GM12865 (cell line): ENCODE measurements around the gene IRS2.

ENCODE experiments used
- DNase-seq: peaks from one replicate; pipeline ENCODE4 v3.0.0; 2010; ENCODE audit warnings: low read depth
- H3K4me3 ChIP-seq: 2 replicates; pipeline ENCODE4 v1.5.1; 2011; ENCODE audit warnings: mild to moderate bottlenecking, low read depth, low read length, control low read depth
- TF ChIP-seq, protein P1 (sequence below): IDR thresholded peaks from 2 replicates; pipeline ENCODE4 v1.5.1; 2011; ENCODE audit warnings: low read length, control low read depth, low read depth, inconsistent platforms; ENCODE audit not compliant: insufficient read depth; ENCODE audit errors: missing control alignments

Gene IRS2

DNA sequence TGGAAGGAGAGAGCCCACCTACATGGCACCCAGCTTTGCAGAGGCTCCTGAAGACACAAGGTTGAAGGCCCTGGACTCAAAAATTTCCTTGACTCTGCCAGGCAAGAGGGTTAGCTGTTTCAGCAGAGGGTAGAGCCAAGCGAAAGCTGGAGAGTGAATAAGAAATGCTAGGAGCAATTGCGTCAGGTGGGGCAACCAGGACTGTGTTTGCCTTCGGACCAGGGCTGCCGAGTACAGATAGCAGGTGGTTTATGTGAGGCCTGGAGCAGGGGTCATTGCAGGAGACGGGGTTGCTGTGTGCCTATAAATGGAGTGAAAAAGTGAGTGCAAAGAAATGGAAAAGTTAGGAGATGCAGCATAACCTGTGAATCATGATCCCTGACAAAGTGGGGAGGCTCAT lies 59.1 kb downstream of the IRS2 start:
- TF ChIP-seq, protein P1, sequence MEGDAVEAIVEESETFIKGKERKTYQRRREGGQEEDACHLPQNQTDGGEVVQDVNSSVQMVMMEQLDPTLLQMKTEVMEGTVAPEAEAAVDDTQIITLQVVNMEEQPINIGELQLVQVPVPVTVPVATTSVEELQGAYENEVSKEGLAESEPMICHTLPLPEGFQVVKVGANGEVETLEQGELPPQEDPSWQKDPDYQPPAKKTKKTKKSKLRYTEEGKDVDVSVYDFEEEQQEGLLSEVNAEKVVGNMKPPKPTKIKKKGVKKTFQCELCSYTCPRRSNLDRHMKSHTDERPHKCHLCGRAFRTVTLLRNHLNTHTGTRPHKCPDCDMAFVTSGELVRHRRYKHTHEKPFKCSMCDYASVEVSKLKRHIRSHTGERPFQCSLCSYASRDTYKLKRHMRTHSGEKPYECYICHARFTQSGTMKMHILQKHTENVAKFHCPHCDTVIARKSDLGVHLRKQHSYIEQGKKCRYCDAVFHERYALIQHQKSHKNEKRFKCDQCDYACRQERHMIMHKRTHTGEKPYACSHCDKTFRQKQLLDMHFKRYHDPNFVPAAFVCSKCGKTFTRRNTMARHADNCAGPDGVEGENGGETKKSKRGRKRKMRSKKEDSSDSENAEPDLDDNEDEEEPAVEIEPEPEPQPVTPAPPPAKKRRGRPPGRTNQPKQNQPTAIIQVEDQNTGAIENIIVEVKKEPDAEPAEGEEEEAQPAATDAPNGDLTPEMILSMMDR = no peak
- DNase-seq = no peak
- H3K4me3 ChIP-seq = no peak overlapping the region

DNA sequence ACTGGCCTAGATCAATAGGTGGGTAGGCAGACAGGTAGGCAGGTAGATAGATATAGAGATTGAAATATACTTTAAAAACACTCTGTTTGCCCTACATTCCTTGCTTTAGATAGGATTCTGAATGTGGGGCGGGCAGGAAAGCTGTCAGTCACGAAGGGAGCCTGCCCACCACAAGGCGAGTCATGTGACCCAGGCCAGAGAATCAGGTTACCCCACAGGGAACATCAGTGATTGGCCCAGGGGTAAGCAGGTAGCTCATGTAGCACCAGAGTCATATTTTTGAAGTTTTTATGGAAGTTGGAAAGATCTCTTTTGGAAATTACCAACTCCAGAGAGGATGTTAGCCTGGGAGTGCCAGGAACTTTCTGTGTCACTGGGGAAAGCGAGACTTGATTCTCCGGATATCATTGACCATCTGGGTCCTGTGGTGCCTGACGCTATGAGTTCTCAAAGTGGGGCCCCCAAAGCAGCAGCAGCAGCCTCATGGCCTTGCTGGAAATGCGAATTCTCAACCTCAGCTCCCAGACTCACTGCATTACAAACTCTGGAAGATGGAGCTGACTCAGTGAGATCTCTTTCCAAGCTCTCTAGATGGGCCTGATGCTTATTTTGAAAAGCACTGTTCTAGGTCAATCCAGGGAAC lies 60.3 kb downstream of the IRS2 start:
- DNase-seq = no peak
- no peak overlapping the region for H3K4me3 ChIP-seq
- TF ChIP-seq, protein P1 = no peak

DNA sequence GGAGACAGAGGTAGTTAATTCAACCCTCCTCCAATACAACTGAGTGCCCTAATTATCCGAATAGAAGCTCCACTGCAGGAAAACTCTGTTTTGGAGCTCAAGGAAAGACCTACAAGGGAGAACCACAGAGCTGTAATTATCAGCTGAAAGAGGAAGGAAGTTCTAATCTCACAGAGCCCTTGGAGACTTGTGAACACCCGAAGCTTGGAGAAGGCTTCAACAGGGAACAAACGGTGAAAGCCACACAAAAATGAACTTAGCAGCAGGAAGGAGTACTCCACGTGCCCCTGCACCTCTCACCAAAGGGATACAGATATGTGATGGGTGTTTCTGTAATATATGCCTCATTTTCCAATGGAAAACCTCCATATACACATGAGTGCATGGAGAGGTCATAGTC lies 61.1 kb downstream of the IRS2 start:
- DNase-seq = no peak
- no peak overlapping the region for H3K4me3 ChIP-seq
- TF ChIP-seq, protein P1 = no peak

DNA sequence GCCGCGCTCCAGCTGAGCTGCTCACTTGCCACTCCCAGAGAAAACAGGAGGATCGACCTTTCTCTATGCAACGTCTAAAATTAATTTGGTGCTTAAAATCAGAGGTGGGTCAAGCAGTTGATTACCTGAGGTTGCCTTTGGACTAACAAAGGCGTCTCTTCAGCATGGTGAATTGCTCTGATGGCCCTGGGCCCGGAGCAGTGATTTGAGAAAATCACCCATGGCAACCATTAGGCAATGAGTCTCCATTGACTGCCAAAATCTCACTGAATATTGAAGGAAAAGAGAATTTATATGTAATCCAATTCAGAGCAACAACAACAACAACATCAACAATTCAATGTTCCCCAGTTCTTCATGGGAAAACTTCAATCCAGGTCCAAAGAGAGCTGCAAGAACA lies 61.8 kb downstream of the IRS2 start:
- H3K4me3 ChIP-seq = no peak overlapping the region
- DNase-seq = no peak
- TF ChIP-seq, protein P1 = no peak

DNA sequence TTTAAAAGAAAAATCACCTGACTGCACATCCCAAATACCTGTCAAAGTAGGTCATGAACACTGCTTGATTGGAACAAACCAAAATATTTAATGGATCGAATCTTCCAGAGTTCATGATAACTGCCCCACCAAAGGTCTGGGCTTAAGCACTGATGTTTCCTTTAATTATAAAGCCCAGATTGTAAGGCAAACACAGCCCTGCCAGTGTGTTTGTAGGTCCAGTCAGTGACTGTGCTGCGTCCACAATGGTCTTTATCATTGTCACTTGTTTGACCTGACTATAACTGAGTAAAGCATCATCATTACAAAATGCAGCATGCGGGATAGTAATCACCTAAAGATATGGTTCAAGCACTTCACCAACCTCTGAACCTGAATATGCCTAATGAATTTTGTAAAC lies 63.3 kb downstream of the IRS2 start:
- TF ChIP-seq, protein P1 = no peak
- H3K4me3 ChIP-seq = no peak overlapping the region
- DNase-seq = no peak

DNA sequence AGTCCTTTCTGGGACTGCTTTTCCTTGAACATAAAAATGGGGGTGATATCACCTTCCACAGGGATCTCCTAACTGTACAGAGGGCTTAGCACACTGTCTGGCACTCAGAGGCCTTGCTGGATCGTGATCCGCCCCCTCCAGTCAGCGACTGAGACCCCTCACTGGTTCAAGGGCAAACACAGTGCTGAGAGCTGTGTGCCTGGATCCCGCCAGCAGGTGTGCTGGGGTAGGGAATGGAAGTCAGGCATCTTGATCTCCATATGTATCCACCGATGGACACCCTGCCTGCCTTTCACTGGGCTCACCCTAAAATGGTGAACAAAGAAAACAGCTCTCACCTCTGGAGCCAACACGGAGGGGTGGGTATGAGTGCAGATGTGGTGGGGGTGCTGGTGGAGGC lies 64.3 kb downstream of the IRS2 start:
- TF ChIP-seq, protein P1 = no peak
- no peak for DNase-seq
- no peak overlapping the region for H3K4me3 ChIP-seq

DNA sequence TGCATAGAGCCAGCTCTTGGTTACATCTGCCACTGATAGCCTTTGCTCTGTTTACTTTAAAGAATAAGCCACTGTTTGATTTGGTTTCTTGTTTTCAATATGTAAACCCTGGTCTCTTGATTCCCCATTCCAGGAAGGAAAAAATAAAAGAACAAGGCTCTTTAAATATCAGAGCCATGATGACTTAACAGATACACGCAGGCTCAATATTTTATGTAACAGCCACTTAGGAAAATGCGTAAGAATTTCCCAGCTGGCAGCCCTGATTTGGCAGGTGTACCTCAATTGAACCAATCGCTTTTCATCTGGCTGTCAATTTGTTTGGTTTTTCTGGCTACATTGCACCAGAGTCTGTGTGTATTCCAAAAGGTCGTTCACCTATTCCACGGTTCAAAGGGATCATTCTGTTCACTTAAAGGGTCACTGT lies 65.6 kb downstream of the IRS2 start:
- no peak for DNase-seq
- TF ChIP-seq, protein P1 = no peak
- H3K4me3 ChIP-seq = no peak overlapping the region
